HFFc6 (cell line): Measurements from ENCODE around the gene DPP6. TPM values are rescaled to one million over a fixed set of nuclear protein-coding genes. Genes with fewer than 3 reads are reported as not detected.
A peak's percentile ranks its signal among the peaks of the same experiment; 100 is the strongest.

Experiments used
- DNase-seq: peaks from one replicate; pipeline ENCODE4 v3.0.0-alpha.2; 2018
- H3K27ac Mint-ChIP-seq: 2 replicates; pipeline ENCODE4 v1.8.0; 2020; ENCODE audit warnings: mild to moderate bottlenecking, mixed read lengths
- H3K27me3 Mint-ChIP-seq: 2 replicates; pipeline ENCODE4 v1.8.0; 2021; ENCODE audit warnings: mild to moderate bottlenecking, moderate library complexity, mixed read lengths; ENCODE audit not compliant: insufficient read depth
- H3K36me3 Mint-ChIP-seq: 2 replicates; pipeline ENCODE4 v1.8.0; 2021; ENCODE audit warnings: low read depth, mixed read lengths
- H3K4me1 Mint-ChIP-seq: 2 replicates; pipeline ENCODE4 v1.8.0; 2020; ENCODE audit warnings: low read depth, mixed read lengths
- H3K4me3 Mint-ChIP-seq: 2 replicates; pipeline ENCODE4 v1.8.0; 2020; ENCODE audit warnings: mild to moderate bottlenecking, moderate library complexity, mixed read lengths
- H3K9me3 Mint-ChIP-seq: 2 replicates; pipeline ENCODE4 v1.8.0; 2020; ENCODE audit warnings: mild to moderate bottlenecking, mixed read lengths
- total RNA-seq, 6 experiments: library from RNA; stranded (reverse); fragmentation: NEBNext Ultra II Directional; extraction: Animal tissue kit (Norgen Biotek cat#: 25700); gene quantifications; 2 replicates in 1 of 6; 3 replicates in 5 of 6; pipeline ENCODE4 v1.2.3, GENCODE V29; 2021
- TF ChIP-seq, protein P1 (sequence below): fragments of 200-600 bp; sonication (generic); IDR thresholded peaks from 2 replicates; pipeline ENCODE4 v1.5.0; 2021; ENCODE audit warnings: antibody characterized with exemption, mild to moderate bottlenecking

The DPP6 gene
- total RNA-seq, 6 experiments from 2014 or later: not detected

DNA sequence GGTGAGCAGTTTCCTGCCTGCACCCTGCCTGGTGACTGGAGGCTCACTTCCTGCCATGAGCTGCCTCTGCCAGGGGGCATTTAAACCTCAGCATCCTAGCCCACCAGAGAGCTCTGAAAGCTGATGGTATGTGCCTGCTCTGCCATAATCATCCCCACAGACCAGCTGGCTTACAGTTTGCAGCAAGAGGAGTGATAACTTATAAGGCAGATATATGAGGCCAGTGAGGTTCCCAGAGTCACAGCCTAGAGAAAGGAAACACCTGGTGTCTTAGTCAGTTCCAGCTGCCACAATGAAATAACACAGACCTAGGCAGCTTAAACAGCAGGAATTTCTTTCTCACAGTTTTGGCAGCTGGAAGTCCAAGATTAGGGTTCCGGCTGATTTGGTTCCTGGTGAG is 718.8 kb downstream of the DPP6 start:
- H3K36me3 Mint-ChIP-seq: peaks cover 11% of the 10 kb centered on the region; the same call in 1 of the 2 replicates
- TF ChIP-seq, protein P1, sequence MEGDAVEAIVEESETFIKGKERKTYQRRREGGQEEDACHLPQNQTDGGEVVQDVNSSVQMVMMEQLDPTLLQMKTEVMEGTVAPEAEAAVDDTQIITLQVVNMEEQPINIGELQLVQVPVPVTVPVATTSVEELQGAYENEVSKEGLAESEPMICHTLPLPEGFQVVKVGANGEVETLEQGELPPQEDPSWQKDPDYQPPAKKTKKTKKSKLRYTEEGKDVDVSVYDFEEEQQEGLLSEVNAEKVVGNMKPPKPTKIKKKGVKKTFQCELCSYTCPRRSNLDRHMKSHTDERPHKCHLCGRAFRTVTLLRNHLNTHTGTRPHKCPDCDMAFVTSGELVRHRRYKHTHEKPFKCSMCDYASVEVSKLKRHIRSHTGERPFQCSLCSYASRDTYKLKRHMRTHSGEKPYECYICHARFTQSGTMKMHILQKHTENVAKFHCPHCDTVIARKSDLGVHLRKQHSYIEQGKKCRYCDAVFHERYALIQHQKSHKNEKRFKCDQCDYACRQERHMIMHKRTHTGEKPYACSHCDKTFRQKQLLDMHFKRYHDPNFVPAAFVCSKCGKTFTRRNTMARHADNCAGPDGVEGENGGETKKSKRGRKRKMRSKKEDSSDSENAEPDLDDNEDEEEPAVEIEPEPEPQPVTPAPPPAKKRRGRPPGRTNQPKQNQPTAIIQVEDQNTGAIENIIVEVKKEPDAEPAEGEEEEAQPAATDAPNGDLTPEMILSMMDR: no peak
- H3K9me3 Mint-ChIP-seq: peaks cover 71% of the 10 kb centered on the region
- no peak overlapping the region for H3K4me3 Mint-ChIP-seq
- H3K27me3 Mint-ChIP-seq: peaks cover 3% of the 10 kb centered on the region
- H3K4me1 Mint-ChIP-seq: no peaks in the 10 kb centered on the region
- no peak for DNase-seq
- H3K27ac Mint-ChIP-seq: no peak overlapping the region

DNA sequence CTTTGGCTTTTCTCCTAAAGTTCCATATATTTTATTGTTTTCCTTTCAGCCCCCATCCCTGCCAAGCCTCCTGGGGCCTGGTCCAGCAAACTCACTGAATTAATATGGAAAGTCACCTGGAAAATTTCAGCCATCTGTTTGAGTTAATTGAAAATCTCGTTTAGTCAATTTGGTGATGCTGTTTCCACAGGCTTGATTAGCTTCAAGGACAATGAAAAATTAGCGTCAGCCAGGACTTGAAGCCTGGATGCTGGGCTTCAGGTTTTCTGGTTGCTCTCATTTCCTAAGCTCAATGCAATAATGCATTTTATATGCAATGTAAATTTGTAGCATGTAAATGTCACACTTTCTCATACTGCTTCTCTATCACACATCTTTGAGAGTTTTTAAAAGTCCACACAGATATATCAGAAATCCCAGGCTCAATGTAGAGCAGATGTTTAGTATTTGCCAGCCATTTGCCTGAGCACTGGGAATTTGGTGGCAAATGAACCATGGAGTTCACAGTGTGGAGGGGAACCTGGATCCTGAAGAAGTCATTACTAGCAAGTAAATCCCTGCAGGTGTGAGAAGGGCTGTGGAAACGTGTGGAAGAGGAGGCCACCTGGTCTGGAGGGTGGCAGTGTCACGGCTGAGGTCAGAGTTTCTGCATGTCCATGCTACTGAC is 722.2 kb downstream of the DPP6 start:
- Mint-ChIP-seq H3K36me3 (peaks cover 7% of the 10 kb centered on the region; the same call in 1 of the 2 replicates), H3K27ac (no peak overlapping the region), H3K27me3 (peaks cover 3% of the 10 kb centered on the region), H3K4me3 (no peak overlapping the region), H3K4me1 (no peaks in the 10 kb centered on the region), H3K9me3 (peaks cover 54% of the 10 kb centered on the region)
- no peak for DNase-seq
- TF ChIP-seq, protein P1: no peak

- Mint-ChIP-seq H3K27ac (no peak overlapping the region), H3K4me3 (no peak overlapping the region), H3K36me3 (peaks cover 7% of the 10 kb centered on the region; the same call in 1 of the 2 replicates), H3K27me3 (peaks cover 3% of the 10 kb centered on the region), H3K9me3 (peaks cover 55% of the 10 kb centered on the region), H3K4me1 (no peaks in the 10 kb centered on the region)
- TF ChIP-seq, protein P1: no peak
- DNase-seq: no peak
Measured at GRCh38 chr7:154775681-154776080, 723.5 kb downstream of the DPP6 start.

- H3K9me3 Mint-ChIP-seq: peaks cover 54% of the 10 kb centered on the region
- H3K27me3 Mint-ChIP-seq: peaks cover 1% of the 10 kb centered on the region; the same call in 1 of the 2 replicates
- no peak overlapping the region; the same call in 1 of the 2 replicates for H3K4me3 Mint-ChIP-seq
- TF ChIP-seq, protein P1: no peak
- H3K36me3 Mint-ChIP-seq: peaks cover 7% of the 10 kb centered on the region; the same call in 1 of the 2 replicates
- H3K27ac Mint-ChIP-seq: no peak overlapping the region
- H3K4me1 Mint-ChIP-seq: no peaks in the 10 kb centered on the region
- DNase-seq: no peak
Measured at GRCh38 chr7:154776350-154776749, 724.2 kb downstream of the DPP6 start.

GRCh38 chr7:154777023-154777422 is 724.8 kb downstream of the DPP6 start:
- no peak overlapping the region for H3K27ac Mint-ChIP-seq
- peaks cover 7% of the 10 kb centered on the region; the same call in 1 of the 2 replicates for H3K36me3 Mint-ChIP-seq
- peaks cover 54% of the 10 kb centered on the region for H3K9me3 Mint-ChIP-seq
- H3K27me3 Mint-ChIP-seq: no peaks in the 10 kb centered on the region; the same call in 1 of the 2 replicates
- TF ChIP-seq, protein P1: peak; percentile 29
- no peaks in the 10 kb centered on the region for H3K4me1 Mint-ChIP-seq
- no peak overlapping the region; the same call in 1 of the 2 replicates for H3K4me3 Mint-ChIP-seq
- DNase-seq: peak; percentile 47
